Kidney (tissue), 14 donors: ENCODE data around the gene GPR18. TPM values are rescaled to one million over a fixed set of nuclear protein-coding genes. Genes with fewer than 3 reads are reported as not detected.

Experiments used
- DNase-seq, 5 donors: peaks; one replicate each; pipeline ENCODE4 v3.0.0-alpha.2; 2013 to 2020
- FAIRE-seq: peaks from 2 replicates; lab custom pipeline; 2012; peaks lifted over from hg19 to GRCh38; lab: Jason Lieb, UNC
- H3K27ac ChIP-seq, 2 donors: one replicate each; pipeline ENCODE4 v1.7.0; 2013; ENCODE audit warnings: low read depth in 2 of 2, low read length in 2 of 2, inconsistent platforms in 1 of 2
- H3K27me3 ChIP-seq: one replicate; pipeline ENCODE4 v1.7.1; 2013; ENCODE audit warnings: low read length, inconsistent platforms; ENCODE audit not compliant: control insufficient read depth, insufficient read depth
- H3K36me3 ChIP-seq, 3 donors: one replicate each; pipeline versions ENCODE4 v1.7.0 to v1.7.1; 2013; ENCODE audit warnings: low read length in 3 of 3, control low read depth in 1 of 3, inconsistent platforms in 1 of 3; ENCODE audit not compliant: insufficient read depth in 3 of 3, control insufficient read depth in 2 of 3
- H3K4me1 ChIP-seq, 3 donors: one replicate each; pipeline versions ENCODE4 v1.7.0 to v1.7.1; 2013; ENCODE audit warnings: low read length in 3 of 3, inconsistent platforms in 1 of 3, low read depth in 1 of 3; ENCODE audit not compliant: control insufficient read depth in 2 of 3, insufficient read depth in 2 of 3
- H3K4me3 ChIP-seq, 3 donors: one replicate each; pipeline versions ENCODE4 v1.7.0 to v1.8.1; 2013; ENCODE audit warnings: low read length in 3 of 3, control low read depth in 1 of 3, inconsistent platforms in 1 of 3
- H3K9ac ChIP-seq, 3 donors: one replicate each; pipeline versions ENCODE4 v1.7.0 to v1.7.1; 2013; ENCODE audit warnings: low read length in 3 of 3, control low read depth in 1 of 3, inconsistent platforms in 1 of 3
- H3K9me3 ChIP-seq, 3 donors: one replicate each; pipeline versions ENCODE4 v1.7.0 to v1.7.1; 2013; ENCODE audit warnings: low read length in 3 of 3, control low read depth in 1 of 3, inconsistent platforms in 1 of 3; ENCODE audit not compliant: control insufficient read depth in 2 of 3, insufficient read depth in 1 of 3
- CTCF ChIP-seq: IDR thresholded peaks from 3 replicates; pipeline ENCODE4 v1.5.1; 2012; ENCODE audit warnings: mild to moderate bottlenecking, moderate library complexity, borderline replicate concordance; ENCODE audit not compliant: insufficient read depth; ENCODE audit errors: extremely low read depth
- intact Hi-C: fragments of 100-400 bp; cut with DNase I; formaldehyde crosslinking; loops from one replicate; pipeline ENCODE4 v1.11.1; 2022
- polyA plus RNA-seq: library from polyadenylated mRNA; stranded (reverse); fragments of 350-450 nt; fragmentation: Illumina TruSeq; extraction: RNeasy Lipid Tissue Mini Kit (QIAGEN cat#74804); gene quantifications from one replicate; pipeline ENCODE4 v1.2.3, GENCODE V29; 2014; ENCODE audit warnings: low read depth, low replicate concordance; ENCODE audit not compliant: insufficient read depth
- total RNA-seq: library from RNA; stranded (reverse); fragmentation: NEBNext Ultra II Directional; extraction: Animal tissue kit (Norgen Biotek cat#: 25700); gene quantifications from one replicate; pipeline ENCODE4 v1.2.1, GENCODE V29; 2021
- donor health status: control.
- donor health status: control.
- donor health status: control.
- donor health status: control.
- donor health status: control.
- donor health status: DM: yes; HTN: yes; CAD: no.
- donor health status: Normal renal cell carcinoma (clear cell type).

The GPR18 gene
- total and polyA plus RNA-seq, 2 donors from 2014 or later: 0.88 TPM; not detected in 1

GRCh38 chr13:99271249-99271648 is 13.1 kb upstream of the GPR18 start:
- no peaks in the 10 kb centered on the region for H3K27me3 ChIP-seq
- H3K36me3 ChIP-seq: no peaks in the 10 kb centered on the region
- no peak overlapping the region for H3K4me3 ChIP-seq
- no peak overlapping the region for H3K9ac ChIP-seq
- H3K9me3 ChIP-seq: peaks cover 0 to 7% (median 2%) of the 10 kb centered on the region in 3 donors
- intact Hi-C loops: no loop called here
- FAIRE-seq: no peak
- DNase-seq: no peak
- no peak overlapping the region for H3K27ac ChIP-seq
- H3K4me1 ChIP-seq: peaks cover 0 to 7% (median 0%) of the 10 kb centered on the region in 3 donors
- no peak for TF ChIP-seq CTCF

- H3K9ac ChIP-seq: peak overlapping the region in 1 of 3 donors; percentile 4
- H3K27me3 ChIP-seq: no peaks in the 10 kb centered on the region
- TF ChIP-seq CTCF: no peak
- peaks cover 0 to 7% (median 0%) of the 10 kb centered on the region in 3 donors for H3K4me1 ChIP-seq
- no peak for DNase-seq
- intact Hi-C loops: no loop called here
- FAIRE-seq: no peak
- no peaks in the 10 kb centered on the region for H3K36me3 ChIP-seq
- peaks cover 0 to 7% (median 2%) of the 10 kb centered on the region in 3 donors for H3K9me3 ChIP-seq
- no peak overlapping the region for H3K4me3 ChIP-seq
- no peak overlapping the region for H3K27ac ChIP-seq
Observed at GRCh38 chr13:99270518-99270917, 12.3 kb upstream of the GPR18 start.

- DNase-seq (peak in 2 of 5 donors; percentile 56 to 77), FAIRE-seq (peak; percentile 97)
- peaks cover 0 to 5% (median 0%) of the 10 kb centered on the region in 3 donors for H3K4me1 ChIP-seq
- H3K4me3 ChIP-seq: no peak overlapping the region
- H3K36me3 ChIP-seq: no peaks in the 10 kb centered on the region
- H3K9me3 ChIP-seq: peaks cover 0 to 7% (median 2%) of the 10 kb centered on the region in 3 donors
- H3K27ac ChIP-seq: no peak overlapping the region
- H3K9ac ChIP-seq: no peak overlapping the region
- intact Hi-C loops: loop anchor here (5.0 to 10.0 kb wide), 2 partner anchors 95 to 168 kb away; no protein-coding TSS in a partner anchor
- TF ChIP-seq CTCF: peak; percentile 71
- H3K27me3 ChIP-seq: no peaks in the 10 kb centered on the region
Observed at GRCh38 chr13:99269627-99270241, 11.6 kb upstream of the GPR18 start.
